Vagina (tissue), 2 donors: Measurements from ENCODE around the gene UBE2E2. TPM values are rescaled to one million over a fixed set of nuclear protein-coding genes. Genes with fewer than 3 reads are reported as not detected.

Experiments
- DNase-seq, 2 donors: peaks; one replicate each; pipeline ENCODE4 v3.0.0-alpha.2; 2017; ENCODE audit errors: extremely low spot score in 2 of 2
- H3K27ac ChIP-seq: fragments of 200-600 bp; sonication (generic); one replicate; pipeline ENCODE4 v1.5.1; 2019
- H3K27me3 ChIP-seq: fragments of 200-600 bp; sonication (generic); one replicate; pipeline ENCODE4 v1.5.1; 2019
- H3K36me3 ChIP-seq, 2 donors: fragments of 200-600 bp; sonication (generic); one replicate each; pipeline ENCODE4 v1.5.1; 2017 to 2019
- H3K4me1 ChIP-seq: fragments of 200-600 bp; sonication (generic); one replicate; pipeline ENCODE4 v1.5.1; 2019
- H3K4me3 ChIP-seq, 2 donors: fragments of 200-600 bp; sonication (generic); 1 replicate in 1 of 2; 2 replicates in 1 of 2; pipeline ENCODE4 v1.5.1; 2016 to 2019
- H3K9me3 ChIP-seq: fragments of 200-600 bp; sonication (generic); one replicate; pipeline ENCODE4 v1.5.1; 2019
- POLR2A ChIP-seq, 2 donors: fragments of 450-650 bp; IDR thresholded peaks; one replicate each; pipeline ENCODE4 v1.6.1; 2017; ENCODE audit warnings: antibody characterized with exemption in 2 of 2, mild to moderate bottlenecking in 2 of 2, moderate library complexity in 2 of 2
- POLR2AphosphoS5 ChIP-seq, 2 donors: sonication (generic); formaldehyde crosslinking; IDR thresholded peaks; one replicate each; pipeline ENCODE4 v1.9.0; 2017; ENCODE audit warnings: antibody characterized with exemption in 2 of 2, mild to moderate bottlenecking in 2 of 2, low read depth in 1 of 2; ENCODE audit not compliant: insufficient read depth in 1 of 2
- intact Hi-C: fragments of 100-400 bp; cut with DNase I; formaldehyde crosslinking; loops from one replicate; pipeline ENCODE4 v1.15.1; 2023
- total RNA-seq: library from RNA; depleted of rRNA; stranded (reverse); fragments of >200 nt; gene quantifications from one replicate; pipeline ENCODE4 v1.2.3, GENCODE V29; 2016
- TF ChIP-seq, protein P1 (sequence below), 3 experiments: fragments of 450-650 bp in 2 of 3; fragments of 200-600 bp in 1 of 3; sonication (generic) in 1 of 3; IDR thresholded peaks; one replicate each; pipeline ENCODE4 v1.5.1; 2017 to 2019; ENCODE audit warnings: antibody characterized with exemption in 3 of 3, mild to moderate bottlenecking in 2 of 3, moderate library complexity in 2 of 3

Gene UBE2E2
- total RNA-seq, 1 donor from 2014 or later: 31.2 TPM

DNA sequence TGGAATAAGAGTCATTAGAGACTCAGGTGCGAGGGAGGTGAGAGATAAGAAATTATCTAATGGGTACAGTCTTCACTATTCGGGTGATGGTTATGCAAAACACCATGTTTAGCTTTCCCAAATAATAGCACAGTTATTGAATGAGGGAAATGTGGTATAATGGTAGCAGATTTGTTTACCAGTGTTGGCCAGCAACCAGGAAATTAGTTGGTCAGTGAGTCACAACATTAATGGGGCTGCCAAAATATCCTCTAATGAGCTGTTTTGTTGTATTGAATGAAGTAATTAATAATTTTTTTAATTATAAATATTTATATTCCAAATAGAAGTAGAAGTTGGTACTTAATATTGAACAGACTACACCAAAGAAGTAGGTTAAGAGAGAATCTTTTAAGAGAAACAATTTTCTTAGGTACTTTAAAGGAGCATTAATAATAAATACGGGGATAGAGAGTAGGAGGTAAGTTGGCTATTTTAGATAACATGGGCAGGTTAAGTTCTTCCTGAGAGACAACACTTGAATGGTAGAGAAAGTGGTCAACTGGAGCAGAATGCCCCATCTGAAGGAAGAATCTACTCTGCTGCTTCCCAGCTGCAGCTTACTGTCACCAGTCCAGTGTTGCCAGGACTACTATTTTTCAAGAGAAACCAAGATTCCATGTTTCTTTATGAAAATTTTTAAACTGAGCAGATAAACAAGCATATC is 218.8 kb downstream of the UBE2E2 start:
- H3K36me3 ChIP-seq: no peaks in the 10 kb centered on the region
- DNase-seq: no peak
- H3K27ac ChIP-seq: no peak overlapping the region
- intact Hi-C loops: no loop called here
- H3K4me1 ChIP-seq: peaks cover 10% of the 10 kb centered on the region
- peaks cover 4% of the 10 kb centered on the region for H3K27me3 ChIP-seq
- no peak overlapping the region for H3K4me3 ChIP-seq
- no peak for TF ChIP-seq POLR2AphosphoS5 (IDR thresholded peaks at IDR 0.05; ENCODE audit: insufficient read depth in 1 of 2, low read depth in 1 of 2)
- TF ChIP-seq POLR2A (IDR thresholded peaks at IDR 0.05): no peak
- TF ChIP-seq, protein P1, sequence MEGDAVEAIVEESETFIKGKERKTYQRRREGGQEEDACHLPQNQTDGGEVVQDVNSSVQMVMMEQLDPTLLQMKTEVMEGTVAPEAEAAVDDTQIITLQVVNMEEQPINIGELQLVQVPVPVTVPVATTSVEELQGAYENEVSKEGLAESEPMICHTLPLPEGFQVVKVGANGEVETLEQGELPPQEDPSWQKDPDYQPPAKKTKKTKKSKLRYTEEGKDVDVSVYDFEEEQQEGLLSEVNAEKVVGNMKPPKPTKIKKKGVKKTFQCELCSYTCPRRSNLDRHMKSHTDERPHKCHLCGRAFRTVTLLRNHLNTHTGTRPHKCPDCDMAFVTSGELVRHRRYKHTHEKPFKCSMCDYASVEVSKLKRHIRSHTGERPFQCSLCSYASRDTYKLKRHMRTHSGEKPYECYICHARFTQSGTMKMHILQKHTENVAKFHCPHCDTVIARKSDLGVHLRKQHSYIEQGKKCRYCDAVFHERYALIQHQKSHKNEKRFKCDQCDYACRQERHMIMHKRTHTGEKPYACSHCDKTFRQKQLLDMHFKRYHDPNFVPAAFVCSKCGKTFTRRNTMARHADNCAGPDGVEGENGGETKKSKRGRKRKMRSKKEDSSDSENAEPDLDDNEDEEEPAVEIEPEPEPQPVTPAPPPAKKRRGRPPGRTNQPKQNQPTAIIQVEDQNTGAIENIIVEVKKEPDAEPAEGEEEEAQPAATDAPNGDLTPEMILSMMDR (IDR thresholded peaks at IDR 0.05): no peak
- no peaks in the 10 kb centered on the region for H3K9me3 ChIP-seq

DNA sequence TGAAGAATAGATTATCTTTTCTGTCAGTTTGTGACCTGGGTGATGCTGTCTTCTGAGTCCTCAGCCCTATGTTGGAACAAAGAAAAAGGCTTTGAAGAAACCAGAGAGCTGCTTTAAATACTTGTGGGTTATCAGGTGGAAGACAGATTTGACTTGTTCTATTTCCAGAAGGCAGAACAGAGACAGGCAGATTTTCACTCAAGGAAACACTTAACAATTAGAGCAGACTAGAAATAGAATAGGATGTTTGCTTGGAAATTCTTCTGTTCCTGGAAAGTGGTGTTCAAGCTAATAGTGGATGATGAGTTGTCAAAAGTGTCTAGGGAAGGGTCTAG is 219.4 kb downstream of the UBE2E2 start:
- peaks cover 4% of the 10 kb centered on the region for H3K27me3 ChIP-seq
- no peaks in the 10 kb centered on the region for H3K9me3 ChIP-seq
- intact Hi-C loops: no loop called here
- H3K4me1 ChIP-seq: peaks cover 10% of the 10 kb centered on the region
- TF ChIP-seq POLR2A (IDR thresholded peaks at IDR 0.05) (no peak), POLR2AphosphoS5 (IDR thresholded peaks at IDR 0.05; ENCODE audit: insufficient read depth in 1 of 2, low read depth in 1 of 2) (no peak)
- TF ChIP-seq, protein P1 (IDR thresholded peaks at IDR 0.05): no peak
- no peak overlapping the region for H3K4me3 ChIP-seq
- H3K27ac ChIP-seq: no peak overlapping the region
- no peaks in the 10 kb centered on the region for H3K36me3 ChIP-seq
- DNase-seq: no peak

DNA sequence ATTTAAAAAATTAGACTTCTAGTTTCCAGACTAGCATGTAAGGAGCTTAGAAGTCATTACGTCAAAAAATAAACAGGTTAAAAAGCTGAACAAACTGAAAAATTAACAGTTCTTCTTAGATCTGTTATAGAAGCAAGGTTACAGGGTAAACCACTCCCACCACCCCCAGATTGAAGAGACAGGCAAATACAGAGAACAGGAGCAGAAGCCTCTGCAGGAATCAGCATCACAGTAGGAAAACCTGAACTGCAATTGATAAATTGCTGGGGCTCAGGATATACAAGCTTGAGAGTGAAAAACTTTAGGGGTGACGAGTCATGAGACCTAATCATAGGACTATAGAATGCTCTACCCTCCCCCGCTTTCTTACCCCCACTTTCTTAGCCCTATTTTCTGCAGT is 222.3 kb downstream of the UBE2E2 start:
- no peak for TF ChIP-seq POLR2A (IDR thresholded peaks at IDR 0.05)
- TF ChIP-seq, protein P1 (IDR thresholded peaks at IDR 0.05): no peak
- no peak for TF ChIP-seq POLR2AphosphoS5 (IDR thresholded peaks at IDR 0.05; ENCODE audit: insufficient read depth in 1 of 2, low read depth in 1 of 2)
- Histone ChIP-seq H3K4me1 (peaks cover 10% of the 10 kb centered on the region), H3K27ac (no peak overlapping the region), H3K4me3 (no peak overlapping the region), H3K27me3 (peaks cover 4% of the 10 kb centered on the region), H3K9me3 (no peaks in the 10 kb centered on the region), H3K36me3 (no peaks in the 10 kb centered on the region)
- no peak for DNase-seq
- intact Hi-C loops: no loop called here

DNA sequence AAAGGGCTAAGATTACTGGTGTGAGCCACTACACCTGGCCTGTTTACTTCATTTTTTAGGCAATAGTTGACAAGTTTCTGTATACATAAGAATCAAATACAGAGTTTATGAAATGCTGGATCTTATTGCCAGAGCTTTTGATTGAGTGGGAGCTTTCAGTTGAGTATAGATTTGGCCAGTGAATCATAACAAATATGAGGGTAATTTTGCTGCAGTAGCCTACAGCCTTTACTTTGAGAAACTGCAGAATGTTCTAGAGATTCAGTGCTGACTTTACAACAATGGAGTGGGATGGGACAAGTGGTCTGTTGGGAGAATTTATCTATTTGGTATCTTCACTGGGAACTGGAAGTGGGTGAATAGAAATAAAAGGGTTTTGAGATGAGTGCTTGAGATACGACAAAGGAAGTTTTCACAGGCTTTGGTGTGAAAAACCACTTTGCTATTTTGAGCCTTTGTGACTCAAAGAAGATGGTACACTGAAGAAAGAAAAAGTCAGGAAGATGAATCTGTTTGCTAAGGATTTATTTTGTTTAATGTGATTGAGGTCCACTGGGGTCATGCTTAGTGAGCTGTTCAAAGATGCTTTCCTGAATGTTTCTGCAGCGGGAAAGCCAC is 227.8 kb downstream of the UBE2E2 start:
- no peaks in the 10 kb centered on the region for H3K36me3 ChIP-seq
- TF ChIP-seq POLR2A (IDR thresholded peaks at IDR 0.05): no peak
- TF ChIP-seq, protein P1 (IDR thresholded peaks at IDR 0.05): no peak
- TF ChIP-seq POLR2AphosphoS5 (IDR thresholded peaks at IDR 0.05; ENCODE audit: insufficient read depth in 1 of 2, low read depth in 1 of 2): no peak
- H3K9me3 ChIP-seq: no peaks in the 10 kb centered on the region
- DNase-seq: no peak
- no peak overlapping the region for H3K4me3 ChIP-seq
- H3K27ac ChIP-seq: no peak overlapping the region
- H3K27me3 ChIP-seq: no peaks in the 10 kb centered on the region
- peaks cover 3% of the 10 kb centered on the region for H3K4me1 ChIP-seq
- intact Hi-C loops: no loop called here

DNA sequence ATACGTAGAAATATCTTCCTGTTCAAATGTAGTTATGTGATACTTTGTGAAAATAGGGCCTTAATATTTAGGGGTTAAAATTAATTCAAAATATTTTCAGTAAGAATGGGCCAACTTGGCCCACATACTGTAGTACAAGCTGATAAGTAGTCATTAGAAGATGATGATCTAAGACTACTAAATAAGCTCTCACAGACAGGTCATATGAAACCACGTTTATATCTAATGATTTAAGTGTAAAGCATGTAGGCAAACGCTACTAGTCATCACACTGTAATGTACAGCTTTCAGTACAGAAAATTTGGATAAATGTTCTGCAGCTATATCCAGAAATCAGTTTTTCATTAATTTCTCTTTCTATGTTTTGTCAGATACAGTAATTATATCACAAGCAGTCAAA is 228.6 kb downstream of the UBE2E2 start:
- TF ChIP-seq, protein P1 (IDR thresholded peaks at IDR 0.05): no peak
- no peak for TF ChIP-seq POLR2AphosphoS5 (IDR thresholded peaks at IDR 0.05; ENCODE audit: insufficient read depth in 1 of 2, low read depth in 1 of 2)
- no peak for TF ChIP-seq POLR2A (IDR thresholded peaks at IDR 0.05)
- intact Hi-C loops: no loop called here
- H3K36me3 ChIP-seq: no peaks in the 10 kb centered on the region
- no peak overlapping the region for H3K27ac ChIP-seq
- no peak for DNase-seq
- H3K4me3 ChIP-seq: no peak overlapping the region
- H3K4me1 ChIP-seq: peaks cover 3% of the 10 kb centered on the region
- no peaks in the 10 kb centered on the region for H3K27me3 ChIP-seq
- no peaks in the 10 kb centered on the region for H3K9me3 ChIP-seq
